DOHH2 (cell line): ENCODE measurements around the gene AXIN1.

Experiments
- H3F3A ChIP-seq: fragments of 200-600 bp; sonication (generic), shearing (Covaris generic); 2 replicates; pipeline ENCODE4 v1.6.0; 2016; ENCODE audit warnings: antibody characterized with exemption, mild to moderate bottlenecking; ENCODE audit not compliant: control insufficient read depth, insufficient read depth
- H3K27ac ChIP-seq: fragments of 200-600 bp; sonication (generic); 2 replicates; pipeline ENCODE4 v1.5.1; 2014; ENCODE audit warnings: low read depth, mild to moderate bottlenecking, low read length, moderate library complexity
- H3K27me3 ChIP-seq: fragments of 200-600 bp; sonication (generic); 2 replicates; pipeline ENCODE4 v1.6.1; 2014; ENCODE audit warnings: mild to moderate bottlenecking, low read length, mixed read lengths; ENCODE audit not compliant: control insufficient read depth
- H3K36me3 ChIP-seq: fragments of 200-600 bp; sonication (generic); 2 replicates; pipeline ENCODE4 v1.6.1; 2014; ENCODE audit warnings: mild to moderate bottlenecking, low read length, moderate library complexity, mixed read lengths; ENCODE audit not compliant: control insufficient read depth
- H3K4me1 ChIP-seq: fragments of 200-600 bp; sonication (generic); 2 replicates; pipeline ENCODE4 v1.6.1; 2014; ENCODE audit warnings: mild to moderate bottlenecking, low read length, mixed read lengths; ENCODE audit not compliant: control insufficient read depth
- H3K4me2 ChIP-seq: fragments of 200-600 bp; sonication (generic); 2 replicates; pipeline ENCODE4 v1.6.0; 2014; ENCODE audit warnings: mild to moderate bottlenecking, low read length, moderate library complexity
- H3K4me3 ChIP-seq: fragments of 200-600 bp; sonication (generic); 2 replicates; pipeline ENCODE4 v1.5.1; 2014; ENCODE audit warnings: mild to moderate bottlenecking, low read length, mixed read lengths
- H3K79me2 ChIP-seq: fragments of 200-600 bp; sonication (generic); 2 replicates; pipeline ENCODE4 v1.6.1; 2014; ENCODE audit warnings: mild to moderate bottlenecking, low read length, mixed read lengths; ENCODE audit not compliant: control insufficient read depth
- H3K9me2 ChIP-seq: fragments of 200-600 bp; sonication (generic); replicated peaks from 2 replicates; pipeline ENCODE4 v1.6.1; 2014; ENCODE audit warnings: mild to moderate bottlenecking, low read length, mixed read lengths; ENCODE audit not compliant: control insufficient read depth
- H3K9me3 ChIP-seq: fragments of 200-600 bp; sonication (generic); 2 replicates; pipeline ENCODE4 v1.6.1; 2014; ENCODE audit warnings: antibody characterized with exemption, low read length, mixed read lengths; ENCODE audit not compliant: control insufficient read depth, insufficient read depth
- H4K20me1 ChIP-seq: fragments of 200-600 bp; sonication (generic); 2 replicates; pipeline ENCODE4 v1.6.0; 2014; ENCODE audit warnings: low read depth, mild to moderate bottlenecking, antibody characterized with exemption, low read length, moderate library complexity; ENCODE audit not compliant: control insufficient read depth, insufficient read depth
- EZH2phosphoT487 ChIP-seq: fragments of 200-600 bp; sonication (generic); IDR thresholded peaks from 2 replicates; pipeline ENCODE4 v1.6.1; 2017; ENCODE audit warnings: borderline replicate concordance, mild to moderate bottlenecking, antibody characterized with exemption, low read length, moderate library complexity, mixed read lengths
- TF ChIP-seq, protein P1 (sequence below): fragments of 200-600 bp; sonication (generic); IDR thresholded peaks from one replicate; pipeline ENCODE4 v1.5.1; 2014; ENCODE audit warnings: antibody characterized with exemption, mild to moderate bottlenecking, low read depth, low read length; ENCODE audit not compliant: poor library complexity, severe bottlenecking

AXIN1 gene

DNA sequence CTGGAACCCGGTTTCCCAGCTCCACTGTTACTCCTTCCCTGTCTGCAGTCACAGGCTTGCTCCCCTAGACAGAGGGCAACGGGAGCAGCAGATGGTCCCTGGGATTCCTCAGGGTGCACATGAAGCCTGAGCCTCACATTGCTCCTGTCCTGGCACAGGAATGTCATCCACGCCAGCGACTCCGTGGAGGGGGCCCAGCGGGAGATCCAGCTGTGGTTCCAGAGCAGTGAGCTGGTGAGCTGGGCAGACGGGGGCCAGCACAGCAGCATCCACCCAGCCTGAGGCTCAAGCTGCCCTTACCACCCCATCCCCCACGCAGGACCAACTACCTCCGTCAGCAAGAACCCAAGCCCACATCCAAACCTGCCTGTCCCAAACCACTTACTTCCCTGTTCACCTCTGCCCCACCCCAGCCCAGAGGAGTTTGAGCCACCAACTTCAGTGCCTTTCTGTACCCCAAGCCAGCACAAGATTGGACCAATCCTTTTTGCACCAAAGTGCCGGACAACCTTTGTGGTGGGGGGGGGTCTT, 47.6 kb upstream of the AXIN1 start:
- Histone ChIP-seq H3K79me2 (peaks cover 39% of the 10 kb centered on the region), H3K9me2 (no peaks in the 10 kb centered on the region), H3K4me1 (peaks cover 52% of the 10 kb centered on the region), H3K27ac (peak overlapping the region; percentile 84), H3K27me3 (no peaks in the 10 kb centered on the region), H3F3A (peaks cover 36% of the 10 kb centered on the region), H4K20me1 (no peaks in the 10 kb centered on the region), H3K36me3 (peaks cover 34% of the 10 kb centered on the region), H3K4me3 (peak overlapping the region; percentile 83), H3K9me3 (no peaks in the 10 kb centered on the region), H3K4me2 (peak overlapping the region; percentile 65)
- TF ChIP-seq, protein P1, sequence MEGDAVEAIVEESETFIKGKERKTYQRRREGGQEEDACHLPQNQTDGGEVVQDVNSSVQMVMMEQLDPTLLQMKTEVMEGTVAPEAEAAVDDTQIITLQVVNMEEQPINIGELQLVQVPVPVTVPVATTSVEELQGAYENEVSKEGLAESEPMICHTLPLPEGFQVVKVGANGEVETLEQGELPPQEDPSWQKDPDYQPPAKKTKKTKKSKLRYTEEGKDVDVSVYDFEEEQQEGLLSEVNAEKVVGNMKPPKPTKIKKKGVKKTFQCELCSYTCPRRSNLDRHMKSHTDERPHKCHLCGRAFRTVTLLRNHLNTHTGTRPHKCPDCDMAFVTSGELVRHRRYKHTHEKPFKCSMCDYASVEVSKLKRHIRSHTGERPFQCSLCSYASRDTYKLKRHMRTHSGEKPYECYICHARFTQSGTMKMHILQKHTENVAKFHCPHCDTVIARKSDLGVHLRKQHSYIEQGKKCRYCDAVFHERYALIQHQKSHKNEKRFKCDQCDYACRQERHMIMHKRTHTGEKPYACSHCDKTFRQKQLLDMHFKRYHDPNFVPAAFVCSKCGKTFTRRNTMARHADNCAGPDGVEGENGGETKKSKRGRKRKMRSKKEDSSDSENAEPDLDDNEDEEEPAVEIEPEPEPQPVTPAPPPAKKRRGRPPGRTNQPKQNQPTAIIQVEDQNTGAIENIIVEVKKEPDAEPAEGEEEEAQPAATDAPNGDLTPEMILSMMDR, result no peak
- TF ChIP-seq EZH2phosphoT487, result no peak

DNA sequence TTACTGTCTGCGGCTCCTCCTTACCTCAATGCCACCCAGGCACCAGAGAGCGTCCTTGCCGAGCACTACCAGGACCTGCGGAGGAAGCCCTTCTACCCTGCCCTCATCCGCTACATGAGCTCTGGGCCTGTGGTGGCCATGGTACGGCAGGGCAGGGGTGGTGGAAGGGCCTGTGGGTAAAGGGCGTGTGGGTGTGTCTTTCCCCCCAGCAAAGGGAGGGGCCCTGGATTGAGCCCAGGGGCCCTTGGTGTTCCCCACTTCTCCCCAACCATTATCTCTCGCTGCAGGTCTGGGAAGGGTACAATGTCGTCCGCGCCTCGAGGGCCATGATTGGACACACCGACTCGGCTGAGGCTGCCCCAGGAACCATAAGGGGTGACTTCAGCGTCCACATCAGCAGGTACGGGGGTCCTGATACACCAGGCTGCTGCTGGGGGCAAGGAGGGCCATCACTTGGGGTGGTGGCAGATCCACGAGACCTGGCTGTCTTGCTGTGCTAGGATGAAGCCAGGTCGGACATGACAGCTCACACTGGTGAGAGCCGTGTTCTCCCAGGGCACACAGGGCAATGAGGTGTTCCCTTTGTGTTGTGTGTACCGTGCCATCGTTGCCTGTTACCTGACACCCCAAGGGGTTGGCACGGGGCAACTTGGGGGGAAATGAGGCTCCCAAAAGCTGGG, 47.0 kb upstream of the AXIN1 start:
- Histone ChIP-seq H3K27ac (peak overlapping the region; percentile 84), H3F3A (peaks cover 38% of the 10 kb centered on the region), H3K79me2 (peaks cover 42% of the 10 kb centered on the region), H3K4me1 (peaks cover 55% of the 10 kb centered on the region), H3K4me3 (peak overlapping the region; percentile 83), H4K20me1 (no peaks in the 10 kb centered on the region), H3K9me2 (no peaks in the 10 kb centered on the region), H3K36me3 (peaks cover 34% of the 10 kb centered on the region), H3K4me2 (peak overlapping the region; percentile 65), H3K9me3 (no peaks in the 10 kb centered on the region), H3K27me3 (no peaks in the 10 kb centered on the region)
- TF ChIP-seq, protein P1, result no peak

GRCh38 chr16:398561-399339, 46.2 kb upstream of the AXIN1 start:
- peaks cover 38% of the 10 kb centered on the region for H3F3A ChIP-seq
- TF ChIP-seq EZH2phosphoT487, result no peak
- TF ChIP-seq, protein P1, result no peak
- no peaks in the 10 kb centered on the region for H4K20me1 ChIP-seq
- H3K9me2 ChIP-seq, result no peaks in the 10 kb centered on the region
- peak overlapping the region; percentile 65 for H3K4me2 ChIP-seq
- H3K9me3 ChIP-seq, result no peaks in the 10 kb centered on the region
- peaks cover 42% of the 10 kb centered on the region for H3K79me2 ChIP-seq
- peaks cover 34% of the 10 kb centered on the region for H3K36me3 ChIP-seq
- H3K27me3 ChIP-seq, result no peaks in the 10 kb centered on the region
- H3K4me1 ChIP-seq, result peaks cover 55% of the 10 kb centered on the region
- peak overlapping the region; percentile 83; the same call in 1 of the 2 replicates for H3K4me3 ChIP-seq
- peak overlapping the region; percentile 25 for H3K27ac ChIP-seq
